ENCODE measurements around the gene PLGRKT.

Gene PLGRKT

DNA sequence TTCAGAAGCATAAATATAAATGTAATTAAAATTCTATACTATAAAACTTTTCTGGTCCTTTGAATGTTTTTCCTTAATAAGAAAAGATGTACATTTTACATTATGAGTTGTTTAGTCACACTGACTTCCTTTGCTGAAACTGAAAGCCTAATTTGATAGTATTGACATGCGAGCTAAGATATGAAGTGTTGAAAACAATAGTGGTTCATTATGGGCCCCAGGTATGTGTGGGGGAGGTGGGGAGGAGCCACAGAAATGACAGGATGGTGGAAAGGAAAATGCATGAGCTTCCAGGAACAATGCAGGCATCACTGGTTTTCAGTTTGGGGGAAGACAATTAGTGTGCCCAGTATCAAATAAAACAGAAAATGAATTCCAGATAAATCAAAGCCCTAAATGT lies 62.6 kb downstream of the PLGRKT start:
- peak; percentile 19 for DNase-seq (ENCODE audit: extremely low spot score)
- ChIA-PET CTCF (interaction anchor here (0.7 to 1.3 kb wide), 3 partner anchors 10 to 23 kb away, joined by 3 to 5 read pairs (median 3); no protein-coding TSS in a partner anchor), POLR2A (no interaction called here)
- no peak for TF ChIP-seq CTCF (IDR thresholded peaks at IDR 0.05; ENCODE audit: control extremely low read depth, extremely low read depth, low read depth, missing control alignments)

DNA sequence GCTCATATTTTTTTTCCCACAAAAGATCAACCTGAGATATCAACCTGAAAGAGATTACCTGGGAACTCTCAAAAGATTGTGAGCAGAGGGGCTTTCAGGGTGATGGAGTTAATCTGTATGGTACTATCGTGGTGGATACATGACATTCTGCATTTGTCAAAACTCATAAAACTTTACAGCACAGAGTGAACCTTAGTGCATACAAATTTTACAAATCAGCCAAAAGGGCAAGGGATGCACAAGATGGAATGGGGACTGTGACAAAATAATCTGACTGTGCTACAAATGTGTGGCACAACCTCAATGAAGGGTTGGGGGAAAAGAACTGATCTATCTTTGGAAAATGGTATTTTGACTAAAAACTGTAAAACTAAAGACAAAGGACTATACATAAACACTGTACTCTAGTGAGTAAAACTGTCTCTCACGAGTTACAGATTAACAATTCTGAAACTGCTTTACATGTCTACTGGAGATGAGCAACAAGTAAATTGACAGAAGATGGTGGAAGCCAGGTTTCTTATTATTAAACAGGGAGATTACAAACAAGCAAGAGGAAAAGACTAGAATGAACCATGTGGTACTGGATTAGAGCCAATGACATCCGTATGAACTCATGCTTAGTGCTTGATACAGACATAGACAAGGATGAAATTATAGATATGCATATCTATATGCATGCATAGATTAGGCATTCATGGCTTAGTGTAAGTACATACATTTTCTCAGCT lies 73.3 kb downstream of the PLGRKT start:
- no peak for TF ChIP-seq CTCF (IDR thresholded peaks at IDR 0.05; ENCODE audit: control extremely low read depth, extremely low read depth, low read depth, missing control alignments)
- ChIA-PET CTCF (interaction anchor here (0.7 kb wide), 2 partner anchors 19 to 60 kb away, joined by 3 read pairs; no protein-coding TSS in a partner anchor), POLR2A (no interaction called here)
- peak; percentile 18 for DNase-seq (ENCODE audit: extremely low spot score)

DNA sequence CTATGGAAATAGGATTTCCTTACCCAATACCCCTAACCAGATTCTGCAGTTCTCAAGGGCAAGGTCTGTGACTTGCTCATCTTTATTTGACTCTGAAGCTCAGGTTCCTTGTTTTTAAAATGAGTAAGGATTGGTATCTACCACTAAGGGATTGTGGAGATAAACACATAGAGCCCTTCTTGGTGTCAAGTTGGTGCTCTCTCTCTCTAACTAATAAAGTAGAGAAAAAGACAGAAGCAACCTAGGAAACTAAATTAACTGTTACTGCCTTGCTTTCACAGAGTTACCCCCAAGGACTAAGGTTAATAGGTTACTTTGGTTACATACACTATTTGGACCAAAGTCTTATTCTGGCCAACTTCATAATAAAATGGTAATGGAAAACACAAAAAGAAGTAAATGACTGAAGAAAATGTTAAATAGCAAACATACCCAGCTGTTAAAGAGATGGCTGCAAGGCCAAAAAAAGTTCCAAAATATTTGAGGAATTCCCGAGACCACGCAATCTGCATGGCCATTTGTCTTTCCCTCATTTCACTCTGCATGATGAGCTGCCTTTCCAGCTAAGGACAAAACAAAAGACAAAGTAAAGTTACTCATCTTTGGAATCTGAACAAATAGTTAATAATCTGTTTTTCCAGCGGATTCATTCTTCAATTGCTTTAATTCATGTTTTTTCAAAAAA lies 76.3 kb downstream of the PLGRKT start:
- ChIA-PET CTCF (interaction anchor here (1.2 to 2.1 kb wide), 2 partner anchors 12 to 72 kb away, joined by 4 to 5 read pairs; no protein-coding TSS in a partner anchor), POLR2A (no interaction called here)
- TF ChIP-seq CTCF (IDR thresholded peaks at IDR 0.05; ENCODE audit: control extremely low read depth, extremely low read depth, low read depth, missing control alignments), result no peak
- DNase-seq (ENCODE audit: extremely low spot score), result no peak

DNA sequence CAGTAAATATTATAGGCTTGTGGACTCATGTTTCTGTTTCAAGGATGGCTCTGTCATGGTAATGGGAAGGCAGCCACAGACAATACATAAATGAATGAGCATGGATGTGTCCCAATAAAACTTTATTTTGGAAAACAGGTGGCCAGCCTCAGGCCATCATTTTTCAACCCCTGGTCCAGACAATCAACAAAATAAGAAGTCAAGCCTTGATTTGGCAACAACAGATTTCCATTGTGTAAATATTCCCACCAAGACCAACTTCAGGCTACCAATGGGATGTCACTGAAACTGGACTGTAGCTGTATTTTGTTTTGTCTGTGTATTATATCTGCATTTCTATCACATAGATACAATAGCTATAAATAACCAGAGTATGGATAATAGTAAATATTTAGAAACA lies 77.4 kb downstream of the PLGRKT start:
- no peak for DNase-seq (ENCODE audit: extremely low spot score)
- ChIA-PET POLR2A (no interaction called here), CTCF (interaction anchor here (1.2 to 2.1 kb wide), 4 partner anchors 9 to 71 kb away, joined by 3 to 5 read pairs (median 4); no protein-coding TSS in a partner anchor)
- TF ChIP-seq CTCF (IDR thresholded peaks at IDR 0.05; ENCODE audit: control extremely low read depth, extremely low read depth, low read depth, missing control alignments), result no peak

GRCh38 chr9:5357431-5358105 lies 80.2 kb downstream of the PLGRKT start:
- no peak for TF ChIP-seq CTCF (IDR thresholded peaks at IDR 0.05; ENCODE audit: control extremely low read depth, extremely low read depth, low read depth, missing control alignments)
- ChIA-PET CTCF (interaction anchor here (1.0 to 1.7 kb wide), 2 partner anchors 9 to 560 kb away, joined by 3 to 4 read pairs; no protein-coding TSS in a partner anchor), POLR2A (no interaction called here)
- no peak for DNase-seq (ENCODE audit: extremely low spot score)

GRCh38 chr9:5355817-5356216 lies 81.9 kb downstream of the PLGRKT start:
- POLR2A ChIA-PET, result no interaction called here
- CTCF ChIA-PET, result no interaction called here
- TF ChIP-seq CTCF (IDR thresholded peaks at IDR 0.05; ENCODE audit: control extremely low read depth, extremely low read depth, low read depth, missing control alignments), result no peak
- no peak for DNase-seq (ENCODE audit: extremely low spot score)

All from GM10248 (cell line).